HEK293T (cell line): ENCODE measurements around the gene GAL3ST2.

Source experiments
- ARNT ChIP-seq: fragments of 450-650 bp; IDR thresholded peaks from 2 replicates; pipeline ENCODE4 v1.6.1; 2017; ENCODE audit warnings: mild to moderate bottlenecking
- BHLHE40 ChIP-seq: fragments of 450-650 bp; IDR thresholded peaks from 2 replicates; pipeline ENCODE4 v1.6.1; 2016; ENCODE audit warnings: mild to moderate bottlenecking, moderate library complexity, borderline replicate concordance
- ELF4 ChIP-seq: fragments of 450-650 bp; IDR thresholded peaks from 2 replicates; pipeline ENCODE4 v1.6.1; 2017; ENCODE audit warnings: antibody characterized with exemption
- FOXA1 ChIP-seq: fragments of 450-650 bp; IDR thresholded peaks from 2 replicates; pipeline ENCODE4 v1.6.1; 2016; ENCODE audit warnings: mild to moderate bottlenecking
- FOXK2 ChIP-seq: fragments of 450-650 bp; IDR thresholded peaks from 2 replicates; pipeline ENCODE4 v1.6.1; 2016; ENCODE audit warnings: mild to moderate bottlenecking
- HDGF ChIP-seq: fragments of 450-650 bp; IDR thresholded peaks from 2 replicates; pipeline ENCODE4 v1.6.1; 2017; ENCODE audit warnings: antibody characterized with exemption, borderline replicate concordance
- LEF1 ChIP-seq: fragments of 450-650 bp; IDR thresholded peaks from 2 replicates; pipeline ENCODE4 v1.6.1; 2017; ENCODE audit warnings: mild to moderate bottlenecking, borderline replicate concordance
- NFRKB ChIP-seq: fragments of 450-650 bp; IDR thresholded peaks from 2 replicates; pipeline ENCODE4 v1.6.1; 2016; ENCODE audit warnings: mild to moderate bottlenecking, moderate library complexity
- PKNOX1 ChIP-seq: fragments of 450-650 bp; IDR thresholded peaks from 2 replicates; pipeline ENCODE4 v1.6.1; 2016
- SP1 ChIP-seq: fragments of 450-650 bp; IDR thresholded peaks from 2 replicates; pipeline ENCODE4 v1.6.1; 2017
- SUZ12 ChIP-seq: fragments of 450-650 bp; IDR thresholded peaks from 2 replicates; pipeline ENCODE4 v1.6.1; 2016; ENCODE audit warnings: mild to moderate bottlenecking
- TARDBP ChIP-seq: fragments of 450-650 bp; IDR thresholded peaks from 2 replicates; pipeline ENCODE4 v1.6.1; 2016
- ZNF384 ChIP-seq: fragments of 450-650 bp; IDR thresholded peaks from 2 replicates; pipeline ENCODE4 v1.6.1; 2016

- TF ChIP-seq SUZ12: no peak
- no peak for TF ChIP-seq SP1
- no peak for TF ChIP-seq HDGF
- no peak for TF ChIP-seq LEF1
- TF ChIP-seq PKNOX1: no peak
- TF ChIP-seq ELF4: no peak
- no peak for TF ChIP-seq FOXK2
- no peak for TF ChIP-seq BHLHE40
- TF ChIP-seq ZNF384: no peak
- no peak for TF ChIP-seq FOXA1
- no peak for TF ChIP-seq NFRKB
- no peak for TF ChIP-seq ARNT
- TF ChIP-seq TARDBP: no peak
These were observed 40.0 kb downstream of the GAL3ST2 start for GRCh38 chr2:241816431-241817121.
